Psoas muscle (tissue), 8 donors: Measurements from ENCODE around the gene WDR81. TPM values are rescaled to one million over a fixed set of nuclear protein-coding genes. Genes with fewer than 3 reads are reported as not detected.
A peak's percentile ranks its signal among the peaks of the same experiment; 100 is the strongest.

Experiments used
- ATAC-seq, 4 donors: fragments of 200-7000 bp; cut with Tn5 transposase; one replicate each; pipeline ENCODE4 v1.9.1; 2020; ENCODE audit warnings: moderate library complexity in 3 of 4, mild to moderate bottlenecking in 2 of 4
- DNase-seq, 2 donors: peaks; one replicate each; pipeline ENCODE4 v3.0.0-alpha.2; 2020
- H3K27ac ChIP-seq: fragments of 200-600 bp; one replicate; pipeline ENCODE4 v1.8.0; 2022
- H3K27me3 ChIP-seq, 3 donors: fragments of 200-600 bp in 1 of 3; one replicate each; pipeline versions ENCODE4 v1.6.1 to v1.8.0; 2013 to 2022; ENCODE audit warnings: low read length in 2 of 3, mild to moderate bottlenecking in 2 of 3, moderate library complexity in 1 of 3; ENCODE audit not compliant: insufficient read depth in 3 of 3
- H3K36me3 ChIP-seq, 2 donors: fragments of 200-600 bp in 1 of 2; one replicate each; pipeline versions ENCODE4 v1.6.1 to v1.8.0; 2013 to 2022; ENCODE audit warnings: low read depth in 1 of 2, mild to moderate bottlenecking in 1 of 2, moderate library complexity in 1 of 2; ENCODE audit not compliant: insufficient read depth in 1 of 2
- H3K4me1 ChIP-seq: fragments of 200-600 bp; one replicate; pipeline ENCODE4 v1.8.0; 2022
- H3K4me3 ChIP-seq: fragments of 200-600 bp; one replicate; pipeline ENCODE4 v1.8.0; 2022; ENCODE audit warnings: mild to moderate bottlenecking
- H3K9me3 ChIP-seq: fragments of 200-600 bp; one replicate; pipeline ENCODE4 v1.8.0; 2022
- CTCF ChIP-seq: fragments of 200-600 bp; IDR thresholded peaks from one replicate; pipeline ENCODE4 v1.8.0; 2022; ENCODE audit warnings: antibody characterized with exemption
- WGBS, 3 donors: extraction: QIAGEN DNeasy Blood & Tissue Kit; methylation state at CpG; one replicate each; pipeline versions ENCODE4 v1.1.6 to v1.1.7; 2013; 5-methylcytosine and 5-hydroxymethylcytosine counted together
- intact Hi-C, 2 donors: fragments of 100-400 bp; cut with DNase I; formaldehyde crosslinking; loops; one replicate each; pipeline versions ENCODE4 v1.11.0 to v1.14.2; 2022
- polyA plus RNA-seq, 3 donors: library from polyadenylated mRNA; stranded (reverse); fragments of 200-250 nt; gene quantifications; one replicate each; pipeline ENCODE4 v1.2.3, GENCODE V29; 2013
- total RNA-seq, 4 donors: library from RNA; stranded (reverse); fragmentation: NEBNext Ultra II Directional in 2 of 4; extraction: Animal tissue kit (Norgen Biotek cat#: 25700) in 2 of 4; gene quantifications; one replicate each; pipeline versions ENCODE4 v1.2.1 to v1.2.4, GENCODE V29; 2021 to 2023
- donor health status: healthy with polysubstance abuse.
- donor health status: DM: no; HTN: no; CAD: no; lungs with moderate emphysema.
- donor health status: Bipolar disorder and iron deficiency.
- donor health status: healthy.
- donor health status: DM: yes; HTN: yes; CAD: no.
- donor health status: DM: no; HTN: no; CAD: no.
- donor health status: DM: no; HTN: no; CAD: no.
- donor health status: DM: yes; HTN: yes; CAD: no.

WDR81 gene
- total and polyA plus RNA-seq, 7 donors, result 15.1 to 27.9 (median 18.5) TPM

- DNase-seq (no peak), ATAC-seq (peak in 1 of 4 donors; percentile 14)
- no peaks in the 10 kb centered on the region for H3K27me3 ChIP-seq
- H3K4me3 ChIP-seq, result no peak overlapping the region
- intact Hi-C loops, result no loop called here
- no peak overlapping the region for H3K27ac ChIP-seq
- WGBS, 3 donors, result 75 to 93% (median 92%) methylated on average over 2 of the region's 2 CpGs
- TF ChIP-seq CTCF, result no peak
- peaks cover 0 to 4% of the 10 kb centered on the region in 2 donors for H3K36me3 ChIP-seq
- H3K9me3 ChIP-seq, result no peaks in the 10 kb centered on the region
- no peaks in the 10 kb centered on the region for H3K4me1 ChIP-seq
These were observed 18.6 kb downstream of the WDR81 start for GRCh38 chr17:1743088-1743439.

- no peak for DNase-seq
- TF ChIP-seq CTCF, result no peak
- no peak overlapping the region for H3K27ac ChIP-seq
- H3K4me1 ChIP-seq, result no peaks in the 10 kb centered on the region
- intact Hi-C loops, result no loop called here
- ATAC-seq, result peak; percentile 9 to 55 (median 38)
- H3K9me3 ChIP-seq, result no peaks in the 10 kb centered on the region
- no peaks in the 10 kb centered on the region for H3K36me3 ChIP-seq
- no peak overlapping the region for H3K4me3 ChIP-seq
- 61 to 74% (median 68%) methylated on average over 23 to 29 of the region's 29 CpGs for WGBS, 3 donors
- no peaks in the 10 kb centered on the region for H3K27me3 ChIP-seq
These were observed 20.3 kb downstream of the WDR81 start for GRCh38 chr17:1744551-1745512.

- no peaks in the 10 kb centered on the region for H3K36me3 ChIP-seq
- no peaks in the 10 kb centered on the region for H3K9me3 ChIP-seq
- ATAC-seq (no peak), DNase-seq (no peak)
- H3K4me3 ChIP-seq, result no peak overlapping the region
- H3K27ac ChIP-seq, result no peak overlapping the region
- TF ChIP-seq CTCF, result no peak
- H3K27me3 ChIP-seq, result no peaks in the 10 kb centered on the region
- intact Hi-C loops, result no loop called here
- 90 to 93% (median 93%) methylated on average over 12 of the region's 12 CpGs for WGBS, 3 donors
- H3K4me1 ChIP-seq, result no peaks in the 10 kb centered on the region
These were observed 21.1 kb downstream of the WDR81 start for GRCh38 chr17:1745513-1746020.

DNA sequence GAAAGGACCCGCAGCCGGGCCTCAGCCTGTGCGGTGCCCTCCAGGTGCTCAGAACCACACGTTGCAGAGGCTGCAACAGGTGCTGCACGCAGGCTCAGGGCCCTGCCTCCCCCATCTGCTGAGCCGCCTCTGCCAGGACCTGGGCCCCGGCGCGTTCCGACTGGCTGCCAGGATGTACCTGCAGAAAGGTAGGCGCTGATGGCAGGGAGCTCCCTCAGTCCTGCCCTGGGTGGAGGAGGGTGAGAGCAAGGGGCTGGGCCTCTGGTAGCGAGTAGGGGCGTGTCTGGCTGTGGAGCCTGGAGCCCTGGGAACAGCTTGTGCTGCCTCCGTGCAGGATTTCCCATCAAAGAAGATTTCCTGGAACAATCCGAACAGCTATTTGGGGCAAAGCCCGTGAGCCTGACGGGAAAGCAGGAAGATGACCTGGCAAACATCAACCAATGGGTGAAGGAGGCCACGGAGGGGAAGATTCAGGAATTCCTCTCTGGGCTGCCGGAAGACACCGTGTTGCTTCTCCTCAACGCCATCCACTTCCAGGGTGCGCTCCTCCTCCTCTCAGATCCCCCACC, 22.6 kb downstream of the WDR81 start:
- DNase-seq (no peak), ATAC-seq (peak; percentile 56 to 65 (median 63))
- Histone ChIP-seq H3K9me3 (no peaks in the 10 kb centered on the region), H3K4me1 (no peaks in the 10 kb centered on the region), H3K36me3 (no peaks in the 10 kb centered on the region), H3K4me3 (no peak overlapping the region), H3K27ac (peak overlapping the region; percentile 36), H3K27me3 (no peaks in the 10 kb centered on the region)
- no peak for TF ChIP-seq CTCF
- intact Hi-C loops, result no loop called here
- WGBS, 3 donors, result 72 to 77% (median 72%) methylated on average over 21 to 22 of the region's 22 CpGs
